Neural cell (in vitro differentiated cells): ENCODE data around the gene GTF2E1. TPM values are rescaled to one million over a fixed set of nuclear protein-coding genes. Genes with fewer than 3 reads are reported as not detected.

Source experiments
- H2AFZ ChIP-seq: fragments of 200-600, 300-800 bp; sonication (generic), shearing (Covaris generic); 2 replicates; pipeline ENCODE4 v1.6.0; 2014; ENCODE audit warnings: low read depth, mild to moderate bottlenecking, antibody characterized with exemption, low read length, moderate library complexity
- H3F3A ChIP-seq: fragments of 200-600 bp; shearing (Covaris generic); 2 replicates; pipeline ENCODE4 v1.6.1; 2016; ENCODE audit warnings: mild to moderate bottlenecking, moderate library complexity, mixed read lengths, antibody characterized with exemption, low read length; ENCODE audit not compliant: insufficient read depth, poor library complexity, severe bottlenecking
- H3K27ac ChIP-seq: fragments of 200-600, 300-800 bp; sonication (generic), shearing (Covaris generic); 2 replicates; pipeline ENCODE4 v1.5.1; 2014; ENCODE audit warnings: mild to moderate bottlenecking, low read length, moderate library complexity
- H3K27me3 ChIP-seq: fragments of 300-800, 200-600 bp; sonication (generic), shearing (Covaris generic); 2 replicates; pipeline ENCODE4 v1.6.0; 2014; ENCODE audit warnings: mild to moderate bottlenecking, low read depth, low read length, moderate library complexity; ENCODE audit not compliant: insufficient read depth
- H3K36me3 ChIP-seq: fragments of 300-800, 200-600 bp; sonication (generic), shearing (Covaris generic); 2 replicates; pipeline ENCODE4 v1.5.1; 2014; ENCODE audit warnings: mild to moderate bottlenecking, antibody characterized with exemption, low read length, moderate library complexity; ENCODE audit not compliant: insufficient read depth
- H3K4me2 ChIP-seq: fragments of 300-800, 200-600 bp; sonication (generic), shearing (Covaris generic); 2 replicates; pipeline ENCODE4 v1.6.0; 2014; ENCODE audit warnings: mild to moderate bottlenecking, low read length
- H3K4me3 ChIP-seq: fragments of 300-800, 200-600 bp; sonication (generic), shearing (Covaris generic); 2 replicates; pipeline ENCODE4 v1.5.1; 2014; ENCODE audit warnings: mild to moderate bottlenecking, low read length, moderate library complexity
- H3K79me2 ChIP-seq: fragments of 200-600 bp; shearing (Covaris generic); replicated peaks from 2 replicates; pipeline ENCODE4 v1.6.0; 2014; ENCODE audit warnings: mild to moderate bottlenecking, low read length, moderate library complexity; ENCODE audit not compliant: insufficient read depth
- H3K9ac ChIP-seq: fragments of 300-800, 200-600 bp; sonication (generic), shearing (Covaris generic); 2 replicates; pipeline ENCODE4 v1.6.1; 2016; ENCODE audit warnings: mild to moderate bottlenecking, low read length, mixed read lengths
- H3K9me2 ChIP-seq: fragments of 200-600 bp; shearing (Covaris generic); 2 replicates; pipeline ENCODE4 v1.6.1; 2016; ENCODE audit warnings: mild to moderate bottlenecking, low read length, mixed read lengths; ENCODE audit not compliant: insufficient read depth
- H3K9me3 ChIP-seq: fragments of 200-600, 300-800 bp; sonication (generic), shearing (Covaris generic); 2 replicates; pipeline ENCODE4 v1.6.1; 2016; ENCODE audit warnings: mild to moderate bottlenecking, mixed run types, low read length, moderate library complexity, mixed read lengths
- H4K20me1 ChIP-seq: fragments of 200-600 bp; shearing (Covaris generic); 2 replicates; pipeline ENCODE4 v1.6.1; 2016; ENCODE audit warnings: mild to moderate bottlenecking, mixed run types; ENCODE audit not compliant: insufficient read depth
- EP300 ChIP-seq: fragments of 450-650 bp; conservative IDR thresholded peaks from 2 replicates; pipeline ENCODE4 v1.6.1; 2014; ENCODE audit warnings: antibody characterized with exemption, mild to moderate bottlenecking, moderate library complexity; ENCODE audit not compliant: poor library complexity, severe bottlenecking
- EZH2 ChIP-seq: fragments of 200-600, 300-800 bp; shearing (Covaris generic), sonication (generic); IDR thresholded peaks from 2 replicates; pipeline ENCODE4 v1.6.1; 2014; ENCODE audit warnings: antibody characterized with exemption, low read length, borderline replicate concordance, mild to moderate bottlenecking; ENCODE audit not compliant: insufficient read depth, poor library complexity, severe bottlenecking
- MXI1 ChIP-seq: fragments of 450-650 bp; conservative IDR thresholded peaks from 2 replicates; pipeline ENCODE4 v1.6.1; 2014; ENCODE audit warnings: antibody characterized with exemption, mild to moderate bottlenecking; ENCODE audit not compliant: poor library complexity, severe bottlenecking
- POLR2AphosphoS5 ChIP-seq: IDR thresholded peaks from 2 replicates; pipeline ENCODE4 v1.6.1; 2012
- RAD21 ChIP-seq: fragments of 450-650 bp; conservative IDR thresholded peaks from 2 replicates; pipeline ENCODE4 v1.6.1; 2014; ENCODE audit warnings: antibody characterized with exemption, mild to moderate bottlenecking, moderate library complexity
- SMC3 ChIP-seq: fragments of 450-650 bp; conservative IDR thresholded peaks from 2 replicates; pipeline ENCODE4 v1.6.1; 2014; ENCODE audit warnings: antibody characterized with exemption, mild to moderate bottlenecking, moderate library complexity; ENCODE audit not compliant: poor library complexity
- TAF1 ChIP-seq: IDR thresholded peaks from 2 replicates; pipeline ENCODE4 v1.6.1; 2012; ENCODE audit warnings: low read depth
- polyA plus RNA-seq: library from polyadenylated mRNA; depleted of rRNA; stranded (reverse); fragments of >200 nt; gene quantifications from 2 replicates; pipeline ENCODE4 v1.2.3, GENCODE V29; 2014
- TF ChIP-seq, protein P1 (sequence below): IDR thresholded peaks from 2 replicates; pipeline ENCODE4 v1.6.1; 2012; ENCODE audit warnings: borderline replicate concordance
- TF ChIP-seq, protein P2 (sequence below): fragments of 450-650 bp; IDR thresholded peaks from 2 replicates; pipeline ENCODE4 v1.5.1; 2014; ENCODE audit warnings: antibody characterized with exemption, mild to moderate bottlenecking, moderate library complexity; ENCODE audit not compliant: poor library complexity, severe bottlenecking

Gene GTF2E1
- polyA plus RNA-seq, 1 donor from 2014 or later, result 25.1 TPM

- H3F3A ChIP-seq, result no peaks in the 10 kb centered on the region
- H2AFZ ChIP-seq, result no peak overlapping the region
- H3K27me3 ChIP-seq, result no peaks in the 10 kb centered on the region
- no peaks in the 10 kb centered on the region for H3K79me2 ChIP-seq
- no peaks in the 10 kb centered on the region for H3K9me3 ChIP-seq
- H3K9ac ChIP-seq, result no peak overlapping the region
- no peak overlapping the region for H3K4me3 ChIP-seq
- H3K4me2 ChIP-seq, result no peak overlapping the region
- no peak for TF ChIP-seq POLR2AphosphoS5
- no peak for TF ChIP-seq EP300
- TF ChIP-seq RAD21, result no peak
- TF ChIP-seq SMC3, result no peak
- no peak for TF ChIP-seq EZH2
- TF ChIP-seq MXI1, result no peak
- TF ChIP-seq, protein P1, sequence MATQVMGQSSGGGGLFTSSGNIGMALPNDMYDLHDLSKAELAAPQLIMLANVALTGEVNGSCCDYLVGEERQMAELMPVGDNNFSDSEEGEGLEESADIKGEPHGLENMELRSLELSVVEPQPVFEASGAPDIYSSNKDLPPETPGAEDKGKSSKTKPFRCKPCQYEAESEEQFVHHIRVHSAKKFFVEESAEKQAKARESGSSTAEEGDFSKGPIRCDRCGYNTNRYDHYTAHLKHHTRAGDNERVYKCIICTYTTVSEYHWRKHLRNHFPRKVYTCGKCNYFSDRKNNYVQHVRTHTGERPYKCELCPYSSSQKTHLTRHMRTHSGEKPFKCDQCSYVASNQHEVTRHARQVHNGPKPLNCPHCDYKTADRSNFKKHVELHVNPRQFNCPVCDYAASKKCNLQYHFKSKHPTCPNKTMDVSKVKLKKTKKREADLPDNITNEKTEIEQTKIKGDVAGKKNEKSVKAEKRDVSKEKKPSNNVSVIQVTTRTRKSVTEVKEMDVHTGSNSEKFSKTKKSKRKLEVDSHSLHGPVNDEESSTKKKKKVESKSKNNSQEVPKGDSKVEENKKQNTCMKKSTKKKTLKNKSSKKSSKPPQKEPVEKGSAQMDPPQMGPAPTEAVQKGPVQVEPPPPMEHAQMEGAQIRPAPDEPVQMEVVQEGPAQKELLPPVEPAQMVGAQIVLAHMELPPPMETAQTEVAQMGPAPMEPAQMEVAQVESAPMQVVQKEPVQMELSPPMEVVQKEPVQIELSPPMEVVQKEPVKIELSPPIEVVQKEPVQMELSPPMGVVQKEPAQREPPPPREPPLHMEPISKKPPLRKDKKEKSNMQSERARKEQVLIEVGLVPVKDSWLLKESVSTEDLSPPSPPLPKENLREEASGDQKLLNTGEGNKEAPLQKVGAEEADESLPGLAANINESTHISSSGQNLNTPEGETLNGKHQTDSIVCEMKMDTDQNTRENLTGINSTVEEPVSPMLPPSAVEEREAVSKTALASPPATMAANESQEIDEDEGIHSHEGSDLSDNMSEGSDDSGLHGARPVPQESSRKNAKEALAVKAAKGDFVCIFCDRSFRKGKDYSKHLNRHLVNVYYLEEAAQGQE, result no peak
- TF ChIP-seq, protein P2, sequence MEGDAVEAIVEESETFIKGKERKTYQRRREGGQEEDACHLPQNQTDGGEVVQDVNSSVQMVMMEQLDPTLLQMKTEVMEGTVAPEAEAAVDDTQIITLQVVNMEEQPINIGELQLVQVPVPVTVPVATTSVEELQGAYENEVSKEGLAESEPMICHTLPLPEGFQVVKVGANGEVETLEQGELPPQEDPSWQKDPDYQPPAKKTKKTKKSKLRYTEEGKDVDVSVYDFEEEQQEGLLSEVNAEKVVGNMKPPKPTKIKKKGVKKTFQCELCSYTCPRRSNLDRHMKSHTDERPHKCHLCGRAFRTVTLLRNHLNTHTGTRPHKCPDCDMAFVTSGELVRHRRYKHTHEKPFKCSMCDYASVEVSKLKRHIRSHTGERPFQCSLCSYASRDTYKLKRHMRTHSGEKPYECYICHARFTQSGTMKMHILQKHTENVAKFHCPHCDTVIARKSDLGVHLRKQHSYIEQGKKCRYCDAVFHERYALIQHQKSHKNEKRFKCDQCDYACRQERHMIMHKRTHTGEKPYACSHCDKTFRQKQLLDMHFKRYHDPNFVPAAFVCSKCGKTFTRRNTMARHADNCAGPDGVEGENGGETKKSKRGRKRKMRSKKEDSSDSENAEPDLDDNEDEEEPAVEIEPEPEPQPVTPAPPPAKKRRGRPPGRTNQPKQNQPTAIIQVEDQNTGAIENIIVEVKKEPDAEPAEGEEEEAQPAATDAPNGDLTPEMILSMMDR, result no peak
- no peak for TF ChIP-seq TAF1
- no peaks in the 10 kb centered on the region for H4K20me1 ChIP-seq
- no peaks in the 10 kb centered on the region for H3K9me2 ChIP-seq
- H3K27ac ChIP-seq, result no peak overlapping the region
- no peaks in the 10 kb centered on the region for H3K36me3 ChIP-seq
Measured at GRCh38 chr3:120706950-120707349, 35.6 kb upstream of the GTF2E1 start.

DNA sequence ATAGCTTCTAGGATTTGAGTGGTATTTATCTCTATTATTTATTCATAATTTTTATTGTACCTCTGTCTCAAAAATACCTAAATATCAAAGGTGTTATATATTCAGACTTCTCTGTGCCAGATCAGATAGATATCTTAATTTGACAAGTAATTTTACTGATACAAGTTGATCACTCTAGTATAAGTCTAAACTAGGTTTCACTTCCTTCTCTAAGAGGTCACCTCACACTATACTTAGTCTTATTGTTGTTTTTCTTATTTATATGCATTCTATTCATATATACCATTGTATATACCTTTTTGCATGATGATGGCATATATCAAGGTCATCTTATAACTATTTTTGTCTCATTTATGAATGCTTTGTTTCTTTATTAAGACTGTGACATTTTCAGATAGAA lies 34.1 kb upstream of the GTF2E1 start:
- Histone ChIP-seq H3K4me3 (no peak overlapping the region), H3K9me2 (no peaks in the 10 kb centered on the region), H3K9ac (no peak overlapping the region), H3K27me3 (no peaks in the 10 kb centered on the region), H3K9me3 (no peaks in the 10 kb centered on the region), H3K27ac (no peak overlapping the region), H4K20me1 (no peaks in the 10 kb centered on the region), H3F3A (no peaks in the 10 kb centered on the region), H3K4me2 (no peak overlapping the region), H3K79me2 (no peaks in the 10 kb centered on the region), H2AFZ (no peak overlapping the region), H3K36me3 (no peaks in the 10 kb centered on the region)
- no peak for TF ChIP-seq RAD21
- TF ChIP-seq, protein P1, result no peak
- TF ChIP-seq SMC3, result no peak
- TF ChIP-seq EP300, result no peak
- TF ChIP-seq, protein P2, result no peak
- TF ChIP-seq POLR2AphosphoS5, result no peak
- no peak for TF ChIP-seq MXI1
- no peak for TF ChIP-seq TAF1
- no peak for TF ChIP-seq EZH2
